Caki2 (cell line): Measurements from ENCODE around the gene PAK6. TPM values are rescaled to one million over a fixed set of nuclear protein-coding genes. Genes with fewer than 3 reads are reported as not detected.
A peak's percentile ranks its signal among the peaks of the same experiment; 100 is the strongest.

Experiments
- DNase-seq: peaks from one replicate; pipeline ENCODE4 v3.0.0-alpha.2; 2015; ENCODE audit warnings: low read depth
- in situ Hi-C: cut with HindIII; loops from 2 replicates; pipeline ENCODE4 v1.10.0; 2016; ENCODE audit warnings: low sequenced_read_pairs, low pct_unique_long_range_greater_than_20kb, mixed read lengths
- total RNA-seq: library from RNA; depleted of rRNA; stranded (reverse); fragments of >200 nt; shearing (Covaris generic); gene quantifications from 2 replicates; pipeline ENCODE4 v1.2.3, GENCODE V29; 2014; ENCODE audit warnings: low replicate concordance; rRNA removed

The PAK6 gene
- total RNA-seq, 1 experiment from 2014 or later = not detected

- DNase-seq = no peak
- in situ Hi-C loops = no loop called here
Observed at GRCh38 chr15:40312370-40313158, 73.7 kb downstream of the PAK6 start.

- no peak for DNase-seq
- in situ Hi-C loops = no loop called here
Observed at GRCh38 chr15:40313531-40314398, 74.9 kb downstream of the PAK6 start.

- in situ Hi-C loops = no loop called here
- DNase-seq = no peak
Observed at GRCh38 chr15:40314723-40315276, 75.9 kb downstream of the PAK6 start.

- no peak for DNase-seq
- in situ Hi-C loops = no loop called here
Observed at GRCh38 chr15:40316931-40317330, 78.1 kb downstream of the PAK6 start.

GRCh38 chr15:40317580-40317979 is 78.7 kb downstream of the PAK6 start:
- in situ Hi-C loops = no loop called here
- DNase-seq = no peak

GRCh38 chr15:40320409-40320808 is 81.5 kb downstream of the PAK6 start:
- DNase-seq = no peak
- in situ Hi-C loops = no loop called here

GRCh38 chr15:40320931-40321371 is 82.1 kb downstream of the PAK6 start:
- in situ Hi-C loops = no loop called here
- DNase-seq = peak; percentile 47

GRCh38 chr15:40322531-40323238 is 83.8 kb downstream of the PAK6 start:
- DNase-seq = no peak
- in situ Hi-C loops = no loop called here

- DNase-seq = peak; percentile 92
- in situ Hi-C loops = no loop called here
Observed at GRCh38 chr15:40323239-40323952, 84.5 kb downstream of the PAK6 start, which contains the start of gene INAFM2. Gene INAFM2 (plus strand): TSS chr15:40323692. CDS start chr15:40324056, 364 bp downstream.

GRCh38 chr15:40323953-40324937 is 85.4 kb downstream of the PAK6 start:
- in situ Hi-C loops = no loop called here

GRCh38 chr15:40325188-40325587 is 86.3 kb downstream of the PAK6 start:
- DNase-seq = no peak
- in situ Hi-C loops = no loop called here

More at GRCh38 chr15:40323953-40324937, 85.4 kb downstream of the PAK6 start:
- no peak for DNase-seq

GRCh38 chr15:40325700-40326099 is 86.8 kb downstream of the PAK6 start:
- DNase-seq = no peak
- in situ Hi-C loops = no loop called here

Other genes starting within 250 kb of the PAK6 start
- gene SRP14, start 199.9 kb upstream of the PAK6 start, total RNA-seq = 175 and 229 TPM in 2 replicates
- gene BMF, start 130.2 kb upstream of the PAK6 start, total RNA-seq = 0.23 and 1.8 TPM in 2 replicates
- gene BUB1B, start 78.0 kb upstream of the PAK6 start, total RNA-seq = 44.3 and 49.3 TPM in 2 replicates
- gene ANKRD63, start 44.0 kb downstream of the PAK6 start, total RNA-seq = not detected in 2 replicates
- gene PLCB2, start 68.9 kb downstream of the PAK6 start, total RNA-seq = not detected in 2 replicates
- gene INAFM2, start 84.6 kb downstream of the PAK6 start, total RNA-seq = 2.6 and 4.6 TPM in 2 replicates
- gene CCDC9B, start 101.9 kb downstream of the PAK6 start, total RNA-seq = 10.1 and 35.3 TPM in 2 replicates
- not detected in 2 replicates for gene PHGR1, start 112.0 kb downstream of the PAK6 start, total RNA-seq
- gene DISP2, start 119.2 kb downstream of the PAK6 start, total RNA-seq = under 0.01 TPM in 1 of 2 replicates, not detected in the other
- gene KNSTRN, start 143.7 kb downstream of the PAK6 start, total RNA-seq = 54.8 and 65.1 TPM in 2 replicates
- gene IVD, start 166.7 kb downstream of the PAK6 start, total RNA-seq = 50.4 and 79.9 TPM in 2 replicates
- 4.6 and 5.0 TPM in 2 replicates for gene BAHD1, start 201.9 kb downstream of the PAK6 start, total RNA-seq
- gene CHST14, start 231.9 kb downstream of the PAK6 start, total RNA-seq = 17.3 and 20.0 TPM in 2 replicates